T47D (cell line): Measurements from ENCODE around the gene C19orf25.
"Not testable (repeated sequence)": the region's sequence is repeated elsewhere in the genome, so short reads cannot be mapped to it uniquely, and the experiment has no call there.

Experiments used
- DNase-seq, 2 experiments: peaks; one replicate each; pipeline versions ENCODE4 v3.0.0 to v3.0.0-alpha.2; 2011 to 2012; ENCODE audit warnings: low read depth in 1 of 2, low spot score in 1 of 2
- JUND ChIP-seq: IDR thresholded peaks from 2 replicates; pipeline ENCODE4 v1.6.1; 2012; ENCODE audit warnings: low read depth
- in situ Hi-C: cut with HindIII; loops from 2 replicates; pipeline ENCODE4 v1.10.0; 2016; ENCODE audit warnings: low sequenced_read_pairs, low pct_unique_long_range_greater_than_20kb

The C19orf25 gene

GRCh38 chr19:1509602-1510441 lies 30.8 kb upstream of the C19orf25 start:
- TF ChIP-seq JUND = no peak
- in situ Hi-C loops = no loop called here
- DNase-seq = no peak

DNA sequence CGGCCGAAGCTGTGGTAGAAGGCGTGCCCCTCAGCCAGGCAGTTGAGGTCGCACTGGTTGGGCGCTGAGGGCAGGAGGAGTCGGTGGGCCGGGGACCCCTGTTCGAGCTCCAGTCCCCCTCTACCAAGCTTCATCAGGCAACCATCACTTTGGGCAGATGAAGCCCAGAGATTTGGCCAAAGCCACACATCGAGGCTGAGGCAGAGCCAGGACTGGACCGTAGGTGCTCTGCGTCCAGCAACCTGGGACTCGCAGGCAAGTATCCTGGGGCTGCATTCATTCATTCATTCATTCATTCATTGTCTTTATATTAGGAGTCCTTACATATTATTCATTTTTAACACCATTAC lies 29.5 kb upstream of the C19orf25 start:
- in situ Hi-C loops = no loop called here
- TF ChIP-seq JUND = no peak
- DNase-seq = no peak

GRCh38 chr19:1507763-1508506 lies 28.9 kb upstream of the C19orf25 start:
- TF ChIP-seq JUND = no peak
- in situ Hi-C loops = no loop called here
- DNase-seq = peak; percentile 97 to 98

DNA sequence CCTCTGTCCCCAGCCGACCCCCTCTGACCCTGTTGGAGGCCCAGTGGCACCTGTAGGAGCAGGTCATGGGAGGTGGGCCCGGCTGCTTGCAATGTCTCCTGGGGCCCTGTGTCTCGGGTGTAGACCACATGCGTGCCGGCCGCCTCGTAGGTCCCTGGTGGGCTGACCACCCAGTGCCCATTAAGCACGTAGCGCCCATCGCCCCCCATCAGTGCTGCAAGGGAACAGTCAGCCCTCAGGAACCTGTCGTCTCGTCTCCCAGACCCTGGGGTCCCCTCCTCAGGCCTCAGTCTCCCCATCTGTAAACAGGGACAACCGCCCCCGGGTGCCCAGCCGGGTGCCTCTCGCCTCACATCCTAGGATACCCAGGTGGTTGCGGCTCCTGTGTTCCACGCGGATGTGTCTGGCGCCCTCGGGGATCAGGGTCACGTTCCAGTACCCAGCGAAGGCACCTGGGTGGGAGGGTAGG lies 28.2 kb upstream of the C19orf25 start:
- in situ Hi-C loops = no loop called here
- TF ChIP-seq JUND = no peak
- no peak for DNase-seq

DNA sequence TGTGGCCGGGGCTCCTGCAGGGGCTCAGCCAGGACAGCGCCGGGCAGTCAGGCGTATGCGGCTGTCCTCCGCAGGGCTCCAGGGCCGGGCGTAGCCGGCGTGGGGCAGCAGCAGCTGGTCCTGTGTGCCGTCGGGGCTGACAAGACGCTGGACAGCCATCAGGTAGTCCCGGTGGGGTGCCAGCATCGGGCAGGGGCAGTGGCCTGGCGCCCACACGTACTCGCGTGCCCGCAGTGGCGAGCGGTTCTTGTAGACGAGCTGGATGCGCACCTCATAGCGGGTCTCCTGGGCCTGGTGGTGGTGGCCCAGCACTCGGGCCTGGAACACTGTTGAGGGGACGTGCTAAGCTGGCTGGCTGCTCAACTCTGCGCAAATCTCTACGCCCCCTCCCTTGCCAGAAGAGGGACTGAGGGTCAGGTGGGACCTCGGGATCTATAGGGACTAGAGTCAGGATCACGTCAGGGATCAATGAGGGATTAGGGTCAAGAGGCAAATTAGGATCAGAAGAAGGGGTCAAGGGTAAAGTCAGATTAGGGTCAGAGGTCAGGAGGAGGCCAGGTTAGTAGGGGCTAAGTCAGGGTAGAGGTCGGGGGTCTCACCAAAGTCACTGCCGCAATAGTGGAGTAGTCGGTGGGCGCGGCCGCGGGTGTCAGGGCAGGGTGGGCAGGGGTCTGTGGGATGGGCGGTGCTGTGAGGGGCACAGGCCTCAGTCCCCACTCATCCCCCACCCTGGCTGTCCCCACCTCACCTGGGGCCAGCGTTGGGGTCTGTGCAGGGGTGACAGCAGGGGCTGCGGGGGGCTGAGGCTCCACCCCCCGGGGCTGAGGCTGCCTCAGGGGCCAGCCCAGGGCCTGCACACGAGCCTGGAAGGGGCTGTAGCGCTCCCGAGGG lies 27.2 kb upstream of the C19orf25 start:
- no peak for DNase-seq
- in situ Hi-C loops = no loop called here

DNA sequence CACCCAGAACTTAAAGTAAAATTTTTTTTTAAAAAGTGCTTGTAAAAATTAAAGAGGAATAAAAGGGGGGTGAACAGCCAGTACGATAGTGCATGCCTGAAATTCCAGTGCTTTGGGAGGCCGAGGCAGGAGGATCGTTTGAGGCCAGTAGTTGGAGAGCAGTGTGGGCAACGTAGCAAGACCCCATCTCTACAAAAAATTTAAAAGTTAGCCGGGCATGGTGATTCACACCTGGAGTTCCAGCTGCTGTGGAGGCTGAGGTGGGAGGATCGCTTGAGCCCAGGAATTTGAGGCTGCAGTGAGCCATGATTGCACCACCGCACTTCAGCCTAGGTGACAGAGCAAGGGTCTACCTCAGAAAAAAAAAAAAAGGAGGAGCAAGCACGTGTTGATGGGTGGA lies 26.0 kb upstream of the C19orf25 start:
- no peak for TF ChIP-seq JUND
- in situ Hi-C loops = no loop called here
- DNase-seq = no peak

More for the DNA sequence above, 27.2 kb upstream of the C19orf25 start:
- TF ChIP-seq JUND = no peak

DNA sequence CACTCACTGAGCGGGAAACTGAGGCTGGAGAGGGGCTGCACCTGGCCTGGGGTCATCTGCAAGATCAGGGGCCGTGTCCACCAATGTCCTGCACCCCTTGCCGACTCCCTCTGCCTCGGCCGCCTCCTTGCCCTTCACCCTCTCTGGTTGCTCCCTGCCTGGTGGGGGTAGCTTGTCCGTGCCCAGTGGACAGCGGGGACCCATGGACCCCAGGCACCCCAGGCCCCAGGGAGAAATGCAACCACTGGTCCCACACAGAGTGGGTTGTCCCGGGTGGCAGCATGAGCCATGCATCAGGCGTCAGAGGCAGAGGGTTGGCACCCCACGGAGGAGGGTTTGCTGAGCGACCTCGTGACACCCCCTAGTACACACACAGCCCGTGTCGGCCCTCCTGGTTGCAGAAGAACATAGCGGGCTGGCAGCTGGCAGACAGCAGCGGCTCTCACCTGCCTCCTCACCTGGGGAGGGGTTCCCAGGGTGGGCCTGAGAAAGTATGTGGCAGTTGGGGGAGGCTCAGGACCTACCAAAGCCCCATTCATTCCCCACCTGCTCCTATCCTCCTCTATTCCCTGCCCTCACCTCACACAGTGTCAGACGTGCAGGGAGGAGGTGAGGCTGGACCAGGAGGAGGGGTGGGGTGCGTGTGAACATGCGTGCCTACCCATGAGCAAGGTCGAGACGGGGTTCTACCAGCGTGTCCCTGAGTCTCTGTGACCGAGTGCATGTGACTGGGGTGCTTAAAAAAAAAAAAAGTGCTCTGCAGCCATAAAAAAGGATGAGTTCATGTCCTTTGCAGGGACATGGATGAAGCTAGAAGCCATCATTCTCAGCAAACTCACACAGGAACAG lies 25.1 kb upstream of the C19orf25 start:
- no peak for DNase-seq
- no peak for TF ChIP-seq JUND
- in situ Hi-C loops = no loop called here

- in situ Hi-C loops = no loop called here
- no peak for TF ChIP-seq JUND
- DNase-seq = peak in 1 of 2 experiments; percentile 35
Observed at GRCh38 chr19:1503089-1503924, 24.3 kb upstream of the C19orf25 start.

GRCh38 chr19:1502433-1503088 lies 23.5 kb upstream of the C19orf25 start:
- no peak for TF ChIP-seq JUND
- no peak for DNase-seq
- in situ Hi-C loops = no loop called here

GRCh38 chr19:1501200-1501595 lies 22.2 kb upstream of the C19orf25 start:
- TF ChIP-seq JUND = no peak
- in situ Hi-C loops = no loop called here
- peak in 1 of 2 experiments; percentile 90 for DNase-seq

DNA sequence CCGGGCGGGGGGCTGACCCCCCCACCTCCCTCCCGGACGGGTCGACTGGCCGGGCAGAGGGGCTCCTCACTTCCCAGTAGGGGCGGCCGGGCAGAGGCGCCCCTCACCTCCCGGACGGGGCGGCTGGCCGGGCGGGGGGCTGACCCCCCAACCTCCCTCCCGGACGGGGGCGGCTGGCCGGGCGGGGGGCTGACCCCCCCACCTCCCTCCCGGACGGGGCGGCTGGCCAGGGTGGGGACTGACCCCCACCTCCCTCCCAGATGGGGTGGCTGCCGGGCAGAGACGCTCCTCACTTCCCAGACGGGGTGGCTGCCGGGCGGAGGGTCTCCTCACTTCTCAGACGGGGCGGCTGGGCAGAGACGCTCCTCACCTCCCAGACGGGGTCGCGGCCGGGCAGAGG lies 20.2 kb upstream of the C19orf25 start:
- DNase-seq, in situ Hi-C loops: not testable (repeated sequence)
